CD14-positive monocyte (primary cell): ENCODE data around the gene IL18. TPM values are rescaled to one million over a fixed set of nuclear protein-coding genes. Genes with fewer than 3 reads are reported as not detected.

Source experiments
- DNase-seq, 3 donors: peaks; one replicate each; pipeline ENCODE4 v3.0.0-alpha.2; 2011 to 2022
- H2AFZ ChIP-seq: 2 replicates; pipeline ENCODE4 v1.6.0; 2012; ENCODE audit warnings: mild to moderate bottlenecking, low read depth, low read length, inconsistent platforms; ENCODE audit not compliant: insufficient read depth, poor library complexity, severe bottlenecking
- H3K27ac ChIP-seq, 2 donors: 1 replicate in 1 of 2; 2 replicates in 1 of 2; pipeline ENCODE4 v1.5.1; 2012 to 2013; ENCODE audit warnings: low read length in 2 of 2, control low read depth in 1 of 2, inconsistent platforms in 1 of 2, low read depth in 1 of 2, mild to moderate bottlenecking in 1 of 2
- H3K27me3 ChIP-seq, 2 donors: one replicate each; pipeline versions ENCODE4 v1.6.0 to v1.6.1; 2011 to 2013; ENCODE audit warnings: low read length in 2 of 2; ENCODE audit not compliant: control insufficient read depth in 2 of 2, insufficient read depth in 2 of 2
- H3K36me3 ChIP-seq, 2 donors: replicated peaks in 1 of 2; 1 replicate in 1 of 2; 2 replicates in 1 of 2; pipeline versions ENCODE4 v1.5.1 to v1.6.1; 2012 to 2013; ENCODE audit warnings: low read length in 2 of 2, control low read depth in 1 of 2, inconsistent platforms in 1 of 2, mild to moderate bottlenecking in 1 of 2; ENCODE audit not compliant: insufficient read depth in 2 of 2, control insufficient read depth in 1 of 2
- H3K4me1 ChIP-seq, 2 donors: 1 replicate in 1 of 2; 2 replicates in 1 of 2; pipeline versions ENCODE4 v1.5.1 to v1.6.1; 2012 to 2013; ENCODE audit warnings: low read length in 2 of 2, control low read depth in 1 of 2, inconsistent platforms in 1 of 2, mild to moderate bottlenecking in 1 of 2, moderate library complexity in 1 of 2; ENCODE audit not compliant: insufficient read depth in 2 of 2, control insufficient read depth in 1 of 2
- H3K4me2 ChIP-seq: replicated peaks from 2 replicates; pipeline ENCODE3; 2012; ENCODE audit warnings: low read length, moderate library complexity, mild to moderate bottlenecking; ENCODE audit not compliant: poor library complexity, severe bottlenecking; ENCODE audit errors: extremely low read depth
- H3K4me3 ChIP-seq, 3 experiments: fragments of 200-600 bp in 1 of 3; sonication (generic) in 1 of 3; replicated peaks in 1 of 3; 1 replicate in 2 of 3; 2 replicates in 1 of 3; pipeline ENCODE4 v1.5.1; 2011 to 2013; ENCODE audit warnings: low read length in 3 of 3, mild to moderate bottlenecking in 3 of 3, control low read depth in 2 of 3, low read depth in 2 of 3, inconsistent platforms in 1 of 3, moderate library complexity in 1 of 3
- H3K79me2 ChIP-seq: 2 replicates; pipeline ENCODE4 v1.6.0; 2012; ENCODE audit warnings: mild to moderate bottlenecking, control low read depth, inconsistent platforms, low read length, moderate library complexity; ENCODE audit not compliant: insufficient read depth
- H3K9ac ChIP-seq: 2 replicates; pipeline ENCODE4 v1.6.0; 2017; ENCODE audit warnings: low read length, mild to moderate bottlenecking; ENCODE audit not compliant: insufficient read depth, poor library complexity, severe bottlenecking
- H3K9me3 ChIP-seq, 2 donors: replicated peaks in 1 of 2; 1 replicate in 1 of 2; 2 replicates in 1 of 2; pipeline versions ENCODE4 v1.5.1 to v1.6.1; 2012 to 2013; ENCODE audit warnings: low read length in 2 of 2, control low read depth in 1 of 2; ENCODE audit not compliant: control insufficient read depth in 1 of 2, insufficient read depth in 1 of 2
- H4K20me1 ChIP-seq: 2 replicates; pipeline ENCODE4 v1.6.0; 2012; ENCODE audit warnings: mild to moderate bottlenecking, low read length, control low read depth, moderate library complexity; ENCODE audit not compliant: insufficient read depth
- H3K27ac Mint-ChIP-seq, 7 donors: one replicate each; pipeline ENCODE4 v1.8.0; 2020; ENCODE audit warnings: mild to moderate bottlenecking in 7 of 7, mixed read lengths in 7 of 7, moderate library complexity in 6 of 7, inconsistent platforms in 2 of 7
- H3K27me3 Mint-ChIP-seq, 3 donors: one replicate each; pipeline ENCODE4 v1.8.0; 2021 to 2022; ENCODE audit warnings: low read depth in 3 of 3, mild to moderate bottlenecking in 3 of 3, mixed read lengths in 3 of 3, moderate library complexity in 3 of 3, inconsistent platforms in 1 of 3
- H3K36me3 Mint-ChIP-seq, 2 donors: one replicate each; pipeline ENCODE4 v1.8.0; 2020; ENCODE audit warnings: mixed read lengths in 2 of 2, inconsistent platforms in 1 of 2, mild to moderate bottlenecking in 1 of 2
- H3K4me1 Mint-ChIP-seq: one replicate; pipeline ENCODE4 v1.8.0; 2020; ENCODE audit warnings: mild to moderate bottlenecking, mixed read lengths
- H3K4me3 Mint-ChIP-seq, 2 donors: one replicate each; pipeline ENCODE4 v1.8.0; 2020; ENCODE audit warnings: mild to moderate bottlenecking in 2 of 2, mixed read lengths in 2 of 2, moderate library complexity in 1 of 2
- H3K9me3 Mint-ChIP-seq, 7 donors: one replicate each; pipeline ENCODE4 v1.8.0; 2020 to 2022; ENCODE audit warnings: mixed read lengths in 7 of 7, mild to moderate bottlenecking in 6 of 7, moderate library complexity in 6 of 7, inconsistent platforms in 2 of 7
- CTCF ChIP-seq: fragments of 200-600 bp; IDR thresholded peaks from one replicate; pipeline ENCODE4 v1.8.0; 2022; ENCODE audit warnings: antibody characterized with exemption, mild to moderate bottlenecking
- WGBS: methylation state at CpG from one replicate; pipeline ENCODE4 v1.1.5; 2013; ENCODE audit warnings: missing lambda C conversion rate; ENCODE audit not compliant: insufficient coverage; 5-methylcytosine and 5-hydroxymethylcytosine counted together
- intact Hi-C, 2 donors: fragments of 100-400 bp; cut with micrococcal nuclease; formaldehyde crosslinking; loops; one replicate each; pipeline versions ENCODE4 v1.15.0 to v1.15.1; 2023
- polyA plus RNA-seq, 3 donors: library from polyadenylated mRNA; depleted of rRNA in 1 of 3; unstranded in 2 of 3; stranded (reverse) in 1 of 3; fragments of 300-500 nt in 2 of 3; fragments of >200 nt in 1 of 3; fragmentation: Illumina TruSeq in 2 of 3; gene quantifications; 1 replicate in 2 of 3; 2 replicates in 1 of 3; pipeline ENCODE4 v1.2.3, GENCODE V29; 2012 to 2021

The IL18 gene
- polyA plus RNA-seq, 3 donors, result 11.7 to 16.2 (median 16.1) TPM

- Mint-ChIP-seq H3K36me3 (peaks cover 28 to 34% of the 10 kb centered on the region in 2 donors), H3K4me1 (peaks cover 13% of the 10 kb centered on the region), H3K9me3 (no peaks in the 10 kb centered on the region), H3K4me3 (no peak overlapping the region), H3K27me3 (peaks cover 0 to 1% (median 0%) of the 10 kb centered on the region in 3 donors), H3K27ac (peak overlapping the region in 2 of 7 donors; percentile 9 to 66)
- Histone ChIP-seq H3K27me3 (no peaks in the 10 kb centered on the region), H3K4me2 (no peak overlapping the region), H3K27ac (peak overlapping the region in 1 of 2 donors; percentile 36), H3K79me2 (peaks cover 2% of the 10 kb centered on the region), H3K4me1 (peaks cover 15 to 18% of the 10 kb centered on the region in 2 donors), H3K9ac (no peak overlapping the region), H3K9me3 (no peaks in the 10 kb centered on the region), H2AFZ (no peak overlapping the region), H3K4me3 (no peak overlapping the region), H4K20me1 (peaks cover 7% of the 10 kb centered on the region), H3K36me3 (peaks cover 18 to 34% of the 10 kb centered on the region in 2 donors)
- no CpG with 5 or more reads among the region's 2 CpGs for WGBS
- intact Hi-C loops, result no loop called here
- no peak for DNase-seq
- TF ChIP-seq CTCF, result no peak
Observed at GRCh38 chr11:112100462-112100861, 63.4 kb downstream of the IL18 start.

- Histone ChIP-seq H3K27me3 (no peaks in the 10 kb centered on the region), H2AFZ (no peak overlapping the region), H3K4me3 (no peak overlapping the region), H3K9ac (no peak overlapping the region), H3K9me3 (no peaks in the 10 kb centered on the region), H4K20me1 (peaks cover 13% of the 10 kb centered on the region), H3K27ac (no peak overlapping the region), H3K79me2 (peaks cover 8% of the 10 kb centered on the region), H3K36me3 (peaks cover 32 to 59% of the 10 kb centered on the region in 2 donors), H3K4me2 (no peak overlapping the region), H3K4me1 (peaks cover 2 to 5% of the 10 kb centered on the region in 2 donors)
- no peak for DNase-seq
- Mint-ChIP-seq H3K4me1 (peaks cover 4% of the 10 kb centered on the region), H3K4me3 (no peak overlapping the region), H3K27me3 (peaks cover 0 to 1% (median 0%) of the 10 kb centered on the region in 3 donors), H3K27ac (peak overlapping the region in 2 of 7 donors; percentile 15 to 22), H3K9me3 (no peaks in the 10 kb centered on the region), H3K36me3 (peaks cover 46 to 49% of the 10 kb centered on the region in 2 donors)
- TF ChIP-seq CTCF, result no peak
- 90% methylated on average over 4 of the region's 11 CpGs for WGBS
- intact Hi-C loops, result no loop called here
Observed at GRCh38 chr11:112097734-112098528, 66.0 kb downstream of the IL18 start.
